Measurements from ENCODE around the gene C1RL.

DNA sequence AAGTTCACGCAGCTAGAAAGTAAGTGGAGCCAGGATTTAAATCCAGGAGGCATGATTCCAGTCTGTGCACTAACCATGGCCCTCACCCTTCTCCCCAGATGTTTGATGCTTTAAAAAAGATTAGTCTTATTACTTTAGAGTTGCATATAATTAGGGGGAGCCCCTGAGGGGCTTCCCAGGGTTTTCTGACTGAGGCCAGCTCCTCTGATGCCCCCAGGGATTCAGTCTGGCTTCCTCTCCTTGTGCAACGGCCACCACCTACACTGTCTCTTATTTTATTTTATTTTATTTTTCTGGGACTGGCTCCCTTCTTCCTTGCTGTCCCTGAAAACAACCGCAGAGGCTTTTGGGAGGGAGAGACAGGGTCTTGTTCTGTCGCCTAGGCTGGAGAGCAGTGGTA is 43.8 kb upstream of the C1RL start:
- TF ChIP-seq, protein P1, sequence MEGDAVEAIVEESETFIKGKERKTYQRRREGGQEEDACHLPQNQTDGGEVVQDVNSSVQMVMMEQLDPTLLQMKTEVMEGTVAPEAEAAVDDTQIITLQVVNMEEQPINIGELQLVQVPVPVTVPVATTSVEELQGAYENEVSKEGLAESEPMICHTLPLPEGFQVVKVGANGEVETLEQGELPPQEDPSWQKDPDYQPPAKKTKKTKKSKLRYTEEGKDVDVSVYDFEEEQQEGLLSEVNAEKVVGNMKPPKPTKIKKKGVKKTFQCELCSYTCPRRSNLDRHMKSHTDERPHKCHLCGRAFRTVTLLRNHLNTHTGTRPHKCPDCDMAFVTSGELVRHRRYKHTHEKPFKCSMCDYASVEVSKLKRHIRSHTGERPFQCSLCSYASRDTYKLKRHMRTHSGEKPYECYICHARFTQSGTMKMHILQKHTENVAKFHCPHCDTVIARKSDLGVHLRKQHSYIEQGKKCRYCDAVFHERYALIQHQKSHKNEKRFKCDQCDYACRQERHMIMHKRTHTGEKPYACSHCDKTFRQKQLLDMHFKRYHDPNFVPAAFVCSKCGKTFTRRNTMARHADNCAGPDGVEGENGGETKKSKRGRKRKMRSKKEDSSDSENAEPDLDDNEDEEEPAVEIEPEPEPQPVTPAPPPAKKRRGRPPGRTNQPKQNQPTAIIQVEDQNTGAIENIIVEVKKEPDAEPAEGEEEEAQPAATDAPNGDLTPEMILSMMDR (IDR thresholded peaks at IDR 0.05) = no peak
- TF ChIP-seq POLR2A (IDR thresholded peaks at IDR 0.05; ENCODE audit: low read depth) = no peak

Data from esophagus muscularis mucosa (tissue), 3 donors.